Thoracic aorta (tissue), 2 donors: Measurements from ENCODE around the gene PTPN23. TPM values are rescaled to one million over a fixed set of nuclear protein-coding genes. Genes with fewer than 3 reads are reported as not detected.

Experiments
- ATAC-seq: fragments of 150-250 bp; one replicate; pipeline ENCODE4 v1.8.0; 2017; ENCODE audit warnings: low read depth; ENCODE audit not compliant: insufficient number of reproducible peaks, low FRiP score
- DNase-seq: peaks from one replicate; pipeline ENCODE4 v3.0.0-alpha.2; 2020; ENCODE audit warnings: low spot score
- H3K27ac ChIP-seq, 2 donors: fragments of 200-600 bp; sonication (generic); 1 replicate in 1 of 2; 2 replicates in 1 of 2; pipeline ENCODE4 v1.5.1; 2016; ENCODE audit warnings: mild to moderate bottlenecking in 2 of 2, moderate library complexity in 2 of 2
- H3K27me3 ChIP-seq: fragments of 200-600 bp; sonication (generic); replicated peaks from 2 replicates; pipeline ENCODE4 v1.6.0; 2016; ENCODE audit warnings: mild to moderate bottlenecking; ENCODE audit not compliant: insufficient read depth
- H3K36me3 ChIP-seq: fragments of 200-600 bp; sonication (generic); one replicate; pipeline ENCODE4 v1.5.1; 2016
- H3K4me1 ChIP-seq, 2 donors: fragments of 200-600 bp; sonication (generic); 1 replicate in 1 of 2; 2 replicates in 1 of 2; pipeline versions ENCODE4 v1.5.1 to v1.6.0; 2016; ENCODE audit warnings: low read depth in 2 of 2, mild to moderate bottlenecking in 1 of 2; ENCODE audit not compliant: control insufficient read depth in 1 of 2
- H3K4me3 ChIP-seq: fragments of 200-600 bp; sonication (generic); 2 replicates; pipeline ENCODE4 v1.5.1; 2016; ENCODE audit warnings: mild to moderate bottlenecking
- H3K9me3 ChIP-seq: fragments of 200-600 bp; sonication (generic); 2 replicates; pipeline ENCODE4 v1.5.1; 2016
- CTCF ChIP-seq: fragments of 200-600 bp; sonication (generic); IDR thresholded peaks from one replicate; pipeline ENCODE4 v1.5.1; 2019; ENCODE audit warnings: antibody characterized with exemption
- total RNA-seq, 2 donors: library from RNA; depleted of rRNA; stranded (reverse); fragments of >200 nt; gene quantifications; one replicate each; pipeline versions ENCODE4 v1.1.0 to v1.2.3, GENCODE V29; 2016

Gene PTPN23
- total RNA-seq = 10 to 100 TPM; 32.2 to 50.4 TPM

GRCh38 chr3:47380601-47381316 is at the start of gene PTPN23:
Gene PTPN23, plus strand, starts transcription at chr3:47381021. Its CDS starts 76 bp downstream, at chr3:47381097.
- Histone ChIP-seq H3K9me3 (no peaks in the 10 kb centered on the region), H3K4me1 (peaks cover 11 to 41% of the 10 kb centered on the region in 2 donors), H3K4me3 (peak within 1 kb of the TSS; percentile 78), H3K27ac (peak within 1 kb of the TSS; percentile 87 to 94), H3K36me3 (no peaks in the 10 kb centered on the region), H3K27me3 (no peaks in the 10 kb centered on the region)
- DNase-seq (peak; percentile 94), ATAC-seq (peak; percentile 84)
- TF ChIP-seq CTCF = no peak

DNA sequence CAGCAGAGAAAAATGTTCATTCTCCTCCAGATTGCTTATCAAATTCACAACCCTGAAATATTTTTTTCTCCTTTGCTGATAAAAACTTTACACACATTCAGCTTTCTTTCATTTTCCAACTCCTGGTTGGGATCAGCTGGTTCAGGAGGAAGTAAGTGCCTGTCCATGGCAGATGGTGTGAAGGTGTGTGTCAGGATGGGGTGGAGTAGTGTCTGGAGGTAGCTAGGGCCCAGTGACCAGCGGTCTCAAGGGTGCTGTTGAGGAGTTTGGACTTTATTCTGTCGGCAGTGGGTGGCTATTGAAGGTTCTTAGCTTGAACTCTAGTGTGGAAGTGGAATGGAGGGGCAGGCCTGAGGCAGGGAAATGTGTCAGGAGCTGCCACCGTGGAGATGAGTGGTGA is 46.9 kb upstream of the PTPN23 start:
- ATAC-seq (no peak), DNase-seq (no peak)
- Histone ChIP-seq H3K36me3 (peaks cover 75% of the 10 kb centered on the region), H3K9me3 (no peaks in the 10 kb centered on the region), H3K4me1 (no peaks in the 10 kb centered on the region), H3K27me3 (no peaks in the 10 kb centered on the region), H3K4me3 (no peak overlapping the region), H3K27ac (no peak overlapping the region)
- no peak for TF ChIP-seq CTCF

GRCh38 chr3:47337656-47338055 is 43.2 kb upstream of the PTPN23 start:
- no peaks in the 10 kb centered on the region for H3K9me3 ChIP-seq
- peaks cover 69% of the 10 kb centered on the region for H3K36me3 ChIP-seq
- no peak for TF ChIP-seq CTCF
- ATAC-seq (no peak), DNase-seq (no peak)
- no peaks in the 10 kb centered on the region for H3K4me1 ChIP-seq
- H3K4me3 ChIP-seq = no peak overlapping the region
- H3K27me3 ChIP-seq = no peaks in the 10 kb centered on the region
- no peak overlapping the region for H3K27ac ChIP-seq

DNA sequence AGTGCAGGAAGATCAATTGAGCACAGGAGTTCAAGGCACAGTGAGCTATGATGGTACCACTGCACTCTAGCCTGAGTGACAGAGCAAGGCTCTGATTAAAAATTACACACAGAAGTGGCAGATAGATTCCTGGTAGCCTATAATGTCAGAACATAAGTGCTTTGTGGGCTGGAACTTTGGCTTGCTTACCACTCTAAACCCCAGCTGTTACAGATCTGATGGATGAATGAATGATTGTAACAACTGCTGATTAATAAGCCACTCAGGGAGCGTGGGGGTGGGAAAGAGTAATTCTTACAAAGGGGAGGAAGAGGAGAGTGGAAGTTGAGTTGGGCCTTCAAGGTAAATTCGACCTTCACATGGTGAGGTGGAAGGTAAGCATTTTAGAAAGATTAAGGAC is 40.9 kb upstream of the PTPN23 start:
- ATAC-seq (no peak), DNase-seq (no peak)
- Histone ChIP-seq H3K27ac (no peak overlapping the region), H3K4me3 (no peak overlapping the region), H3K9me3 (no peaks in the 10 kb centered on the region), H3K4me1 (no peaks in the 10 kb centered on the region), H3K27me3 (no peaks in the 10 kb centered on the region), H3K36me3 (peaks cover 70% of the 10 kb centered on the region)
- no peak for TF ChIP-seq CTCF

GRCh38 chr3:47340866-47341265 is 40.0 kb upstream of the PTPN23 start:
- ATAC-seq = no peak
- Histone ChIP-seq H3K36me3 (peaks cover 63% of the 10 kb centered on the region), H3K4me1 (no peaks in the 10 kb centered on the region), H3K27ac (no peak overlapping the region), H3K9me3 (no peaks in the 10 kb centered on the region), H3K27me3 (no peaks in the 10 kb centered on the region), H3K4me3 (no peak overlapping the region)
- no peak for TF ChIP-seq CTCF
- no peak for DNase-seq
